ENCODE data around the gene TBXAS1. TPM values are rescaled to one million over a fixed set of nuclear protein-coding genes. Genes with fewer than 3 reads are reported as not detected.
"Not testable (repeated sequence)": the region's sequence is repeated elsewhere in the genome, so short reads cannot be mapped to it uniquely, and the experiment has no call there.

TBXAS1 gene
- polyA plus RNA-seq, 6 donors from 2014 or later = 0.57 to 4.2 (median 2.5) TPM

- no peaks in the 10 kb centered on the region for H3K27me3 Mint-ChIP-seq
- peaks cover 0 to 23% (median 9%) of the 10 kb centered on the region in 7 donors for H3K9me3 Mint-ChIP-seq
- H3K4me3 Mint-ChIP-seq = peak overlapping the region in 5 of 8 donors; percentile 3 to 74 (median 40)
- peaks cover 35 to 52% (median 39%) of the 10 kb centered on the region in 3 donors for H3K4me1 Mint-ChIP-seq
- peaks cover 0 to 4% of the 10 kb centered on the region in 2 donors for H3K36me3 Mint-ChIP-seq
- peak in 1 of 2 donors; percentile 8 for ATAC-seq (ENCODE audit: low read depth in 2 of 2)
- peak overlapping the region in 2 of 6 donors; percentile 49 to 80 for H3K27ac Mint-ChIP-seq
- DNase-seq = no peak
Observed at GRCh38 chr7:139901901-139902300, 72.8 kb downstream of the TBXAS1 start.

GRCh38 chr7:139902436-139903102 lies 73.5 kb downstream of the TBXAS1 start:
- DNase-seq (no peak), ATAC-seq (ENCODE audit: low read depth in 2 of 2) (no peak)
- Mint-ChIP-seq H3K27ac (peak overlapping the region in 1 of 6 donors; percentile 47), H3K27me3 (no peaks in the 10 kb centered on the region), H3K4me1 (peaks cover 31 to 52% (median 39%) of the 10 kb centered on the region in 3 donors), H3K36me3 (peaks cover 0 to 4% of the 10 kb centered on the region in 2 donors), H3K9me3 (peaks cover 0 to 23% (median 9%) of the 10 kb centered on the region in 7 donors), H3K4me3 (peak overlapping the region in 2 of 8 donors; percentile 40 to 74)

- Mint-ChIP-seq H3K4me1 (peaks cover 35 to 55% (median 44%) of the 10 kb centered on the region in 3 donors), H3K9me3 (peaks cover 0 to 23% (median 9%) of the 10 kb centered on the region in 7 donors)
- not testable (repeated sequence) for H3K27ac Mint-ChIP-seq; H3K36me3 Mint-ChIP-seq; H3K4me3 Mint-ChIP-seq; H3K27me3 Mint-ChIP-seq; DNase-seq; ATAC-seq (ENCODE audit: low read depth in 2 of 2)
Observed at GRCh38 chr7:139903103-139903477, 74.0 kb downstream of the TBXAS1 start.

GRCh38 chr7:139906879-139907278 lies 77.8 kb downstream of the TBXAS1 start:
- peaks cover 0 to 6% of the 10 kb centered on the region in 2 donors for H3K36me3 Mint-ChIP-seq
- no peaks in the 10 kb centered on the region for H3K27me3 Mint-ChIP-seq

GRCh38 chr7:139908792-139909191 lies 79.7 kb downstream of the TBXAS1 start:
- H3K36me3 Mint-ChIP-seq = peaks cover 0 to 6% of the 10 kb centered on the region in 2 donors
- H3K4me3 Mint-ChIP-seq = peak overlapping the region in 1 of 8 donors; percentile 30
- H3K27ac Mint-ChIP-seq = no peak overlapping the region
- peaks cover 0 to 8% (median 0%) of the 10 kb centered on the region in 7 donors for H3K9me3 Mint-ChIP-seq
- ATAC-seq (ENCODE audit: low read depth in 2 of 2) = no peak
- no peaks in the 10 kb centered on the region for H3K27me3 Mint-ChIP-seq
- H3K4me1 Mint-ChIP-seq = peaks cover 21 to 25% (median 23%) of the 10 kb centered on the region in 3 donors
- no peak for DNase-seq

More at GRCh38 chr7:139906879-139907278, 77.8 kb downstream of the TBXAS1 start:
- ATAC-seq (ENCODE audit: low read depth in 2 of 2) (no peak), DNase-seq (no peak)
- no peak overlapping the region for H3K27ac Mint-ChIP-seq
- peaks cover 31 to 33% (median 33%) of the 10 kb centered on the region in 3 donors for H3K4me1 Mint-ChIP-seq
- peaks cover 0 to 18% (median 9%) of the 10 kb centered on the region in 7 donors for H3K9me3 Mint-ChIP-seq
- H3K4me3 Mint-ChIP-seq = no peak overlapping the region

GRCh38 chr7:139909379-139910050 lies 80.5 kb downstream of the TBXAS1 start:
- H3K4me3 Mint-ChIP-seq = peak overlapping the region in 1 of 8 donors; percentile 2
- H3K27me3 Mint-ChIP-seq = no peaks in the 10 kb centered on the region
- peaks cover 0 to 4% (median 0%) of the 10 kb centered on the region in 7 donors for H3K9me3 Mint-ChIP-seq
- peak overlapping the region in 2 of 6 donors; percentile 79 to 83 for H3K27ac Mint-ChIP-seq
- DNase-seq (no peak), ATAC-seq (ENCODE audit: low read depth in 2 of 2) (no peak)
- H3K36me3 Mint-ChIP-seq = peaks cover 0 to 6% of the 10 kb centered on the region in 2 donors
- peaks cover 20 to 24% (median 20%) of the 10 kb centered on the region in 3 donors for H3K4me1 Mint-ChIP-seq

GRCh38 chr7:139913021-139913844 lies 84.2 kb downstream of the TBXAS1 start:
- H3K27me3 Mint-ChIP-seq = no peaks in the 10 kb centered on the region
- no peaks in the 10 kb centered on the region for H3K9me3 Mint-ChIP-seq
- no peak for ATAC-seq (ENCODE audit: low read depth in 2 of 2)
- H3K36me3 Mint-ChIP-seq = peaks cover 0 to 6% of the 10 kb centered on the region in 2 donors
- H3K27ac Mint-ChIP-seq = peak overlapping the region in 1 of 6 donors; percentile 69
- H3K4me3 Mint-ChIP-seq = no peak overlapping the region
- peaks cover 26 to 32% (median 32%) of the 10 kb centered on the region in 3 donors for H3K4me1 Mint-ChIP-seq
- DNase-seq = no peak

GRCh38 chr7:139913845-139914135 lies 84.7 kb downstream of the TBXAS1 start:
- Mint-ChIP-seq H3K27me3 (no peaks in the 10 kb centered on the region), H3K4me1 (peaks cover 22 to 32% (median 28%) of the 10 kb centered on the region in 3 donors), H3K9me3 (no peaks in the 10 kb centered on the region), H3K27ac (no peak overlapping the region), H3K4me3 (no peak overlapping the region), H3K36me3 (peaks cover 0 to 6% of the 10 kb centered on the region in 2 donors)
- no peak for DNase-seq
- ATAC-seq (ENCODE audit: low read depth in 2 of 2) = no peak

- Mint-ChIP-seq H3K27me3 (no peaks in the 10 kb centered on the region), H3K27ac (peak overlapping the region in 2 of 6 donors; percentile 3 to 29), H3K4me1 (peaks cover 19 to 29% (median 24%) of the 10 kb centered on the region in 3 donors), H3K36me3 (peaks cover 0 to 5% of the 10 kb centered on the region in 2 donors), H3K4me3 (no peak overlapping the region), H3K9me3 (no peaks in the 10 kb centered on the region)
- no peak for DNase-seq
- ATAC-seq (ENCODE audit: low read depth in 2 of 2) = no peak
Observed at GRCh38 chr7:139914306-139915267, 85.5 kb downstream of the TBXAS1 start.

GRCh38 chr7:139915268-139915863 lies 86.3 kb downstream of the TBXAS1 start:
- Mint-ChIP-seq H3K4me3 (no peak overlapping the region), H3K27me3 (no peaks in the 10 kb centered on the region), H3K4me1 (peaks cover 19 to 29% (median 24%) of the 10 kb centered on the region in 3 donors), H3K27ac (no peak overlapping the region), H3K36me3 (no peaks in the 10 kb centered on the region), H3K9me3 (no peaks in the 10 kb centered on the region)
- DNase-seq (no peak), ATAC-seq (ENCODE audit: low read depth in 2 of 2) (no peak)

- H3K36me3 Mint-ChIP-seq = no peaks in the 10 kb centered on the region
- peaks cover 19 to 29% (median 24%) of the 10 kb centered on the region in 3 donors for H3K4me1 Mint-ChIP-seq
- no peaks in the 10 kb centered on the region for H3K9me3 Mint-ChIP-seq
- ATAC-seq (ENCODE audit: low read depth in 2 of 2) = peak; percentile 60 to 69
- H3K4me3 Mint-ChIP-seq = peak overlapping the region in 3 of 8 donors; percentile 12 to 53 (median 30)
- no peak for DNase-seq
- H3K27me3 Mint-ChIP-seq = no peaks in the 10 kb centered on the region
- H3K27ac Mint-ChIP-seq = peak overlapping the region in 3 of 6 donors; percentile 38 to 80 (median 42)
Observed at GRCh38 chr7:139915864-139916716, 87.0 kb downstream of the TBXAS1 start.

Data from naive B cell (primary cell).